Activated T-helper 1 cell treated with anti-CD3 and anti-CD28 coated beads, Interleukin-12 subunit alpha, Interleukin-12 subunit beta, Interleukin-2, Interleukin-4 antibody, amounts not matched to agents 30 ng/mL and 10 ng/mL and 1 ng/mL, durations not matched to agents 14 hours and 24 hours and 36 hours (primary cell): Measurements from ENCODE around the gene IRF2. TPM values are rescaled to one million over a fixed set of nuclear protein-coding genes. Genes with fewer than 3 reads are reported as not detected.
"Not testable (repeated sequence)": the region's sequence is repeated elsewhere in the genome, so short reads cannot be mapped to it uniquely, and the experiment has no call there.

Experiments
- DNase-seq: peaks from one replicate; pipeline ENCODE4 v3.0.0; 2021; ENCODE audit warnings: low spot score
- H3K27ac Mint-ChIP-seq: one replicate; pipeline ENCODE4 v1.8.0; 2021; ENCODE audit warnings: mild to moderate bottlenecking, mixed read lengths
- H3K27me3 Mint-ChIP-seq: one replicate; pipeline ENCODE4 v1.8.0; 2022; ENCODE audit warnings: mild to moderate bottlenecking, moderate library complexity, mixed read lengths; ENCODE audit not compliant: insufficient read depth
- H3K36me3 Mint-ChIP-seq: one replicate; pipeline ENCODE4 v1.8.0; 2021; ENCODE audit warnings: low read depth, mixed read lengths
- H3K4me1 Mint-ChIP-seq: one replicate; pipeline ENCODE4 v1.8.0; 2021; ENCODE audit warnings: low read depth, mixed read lengths
- H3K4me3 Mint-ChIP-seq: one replicate; pipeline ENCODE4 v1.8.0; 2021; ENCODE audit warnings: mild to moderate bottlenecking, moderate library complexity, mixed read lengths
- H3K9me3 Mint-ChIP-seq: one replicate; pipeline ENCODE4 v1.8.0; 2021; ENCODE audit warnings: mixed read lengths
- intact Hi-C: fragments of 100-400 bp; cut with micrococcal nuclease; formaldehyde crosslinking; loops from one replicate; pipeline ENCODE4 v1.15.1; 2024
- total RNA-seq: library from RNA; stranded (reverse); gene quantifications from 2 replicates; pipeline ENCODE4 v1.2.3, GENCODE V29; 2022

The IRF2 gene
- total RNA-seq, 1 donor from 2014 or later = 75.8 TPM

DNA sequence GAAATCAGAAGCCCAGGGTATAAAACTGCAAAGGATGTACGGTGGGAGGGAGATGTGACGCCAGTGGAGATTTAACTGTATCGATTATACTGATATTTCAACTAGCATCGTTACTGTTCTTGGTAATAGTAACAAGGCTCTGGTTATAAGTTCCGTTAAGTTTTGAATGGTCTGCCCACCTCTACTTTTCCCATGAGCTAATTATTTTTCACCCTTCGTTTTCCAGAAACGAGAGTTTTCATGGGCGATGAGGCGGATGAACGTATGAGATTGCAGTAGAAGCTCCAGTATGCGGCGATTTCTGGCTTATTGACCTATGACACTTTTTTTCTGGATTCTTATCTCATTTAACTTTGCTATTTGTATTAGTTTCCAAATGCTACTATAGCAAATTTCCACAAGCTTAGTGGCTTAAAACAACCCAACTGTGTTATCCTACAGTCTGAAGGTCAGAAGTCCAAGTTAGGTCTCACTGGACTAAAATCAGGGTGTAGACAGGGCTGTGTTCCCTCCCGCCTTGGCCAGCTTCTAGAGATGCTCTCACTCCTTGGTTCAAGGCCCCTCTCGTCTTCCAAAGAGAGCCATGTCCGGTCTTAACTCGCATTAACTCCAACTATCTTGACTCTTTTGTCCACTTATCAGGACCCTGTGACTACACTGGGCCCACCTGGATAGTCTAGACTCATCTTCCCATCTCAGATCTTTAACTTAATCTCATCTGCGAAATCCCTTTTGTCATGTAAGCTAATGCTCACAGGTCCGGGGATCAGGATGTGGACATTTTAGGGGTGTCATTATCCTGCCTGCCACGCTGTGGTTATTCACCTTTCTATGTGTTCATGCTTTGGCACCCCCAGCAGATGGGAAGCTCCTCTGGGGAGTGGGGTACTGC, 122.5 kb downstream of the IRF2 start:
- peaks cover 4% of the 10 kb centered on the region for H3K36me3 Mint-ChIP-seq
- no peaks in the 10 kb centered on the region for H3K9me3 Mint-ChIP-seq
- DNase-seq = no peak
- H3K27ac Mint-ChIP-seq = no peak overlapping the region
- intact Hi-C loops = no loop called here
- H3K27me3 Mint-ChIP-seq = no peaks in the 10 kb centered on the region
- peaks cover 23% of the 10 kb centered on the region for H3K4me1 Mint-ChIP-seq
- H3K4me3 Mint-ChIP-seq = no peak overlapping the region

DNA sequence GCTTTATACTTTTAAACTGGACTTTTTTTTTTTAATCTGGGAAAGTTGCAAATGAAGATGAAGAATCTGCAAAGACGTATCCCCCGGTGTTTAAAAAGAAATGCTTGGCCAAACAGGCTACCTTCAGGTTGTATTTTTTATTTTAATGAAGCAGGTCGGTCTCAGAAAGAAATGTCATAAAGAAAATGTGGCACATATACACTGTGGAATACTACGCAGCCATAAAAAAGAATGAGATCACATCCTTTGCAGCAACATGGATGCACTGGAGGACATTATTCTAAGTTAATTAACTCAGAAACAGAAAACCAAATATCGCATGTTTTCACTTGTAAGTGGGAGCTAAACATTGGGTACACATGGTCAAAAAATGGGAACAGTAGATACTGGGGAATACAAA, 123.4 kb downstream of the IRF2 start:
- H3K4me1 Mint-ChIP-seq = peaks cover 20% of the 10 kb centered on the region
- H3K4me3 Mint-ChIP-seq = no peak overlapping the region
- DNase-seq = no peak
- no peaks in the 10 kb centered on the region for H3K27me3 Mint-ChIP-seq
- peaks cover 3% of the 10 kb centered on the region for H3K36me3 Mint-ChIP-seq
- H3K9me3 Mint-ChIP-seq = no peaks in the 10 kb centered on the region
- H3K27ac Mint-ChIP-seq = no peak overlapping the region
- intact Hi-C loops = no loop called here

DNA sequence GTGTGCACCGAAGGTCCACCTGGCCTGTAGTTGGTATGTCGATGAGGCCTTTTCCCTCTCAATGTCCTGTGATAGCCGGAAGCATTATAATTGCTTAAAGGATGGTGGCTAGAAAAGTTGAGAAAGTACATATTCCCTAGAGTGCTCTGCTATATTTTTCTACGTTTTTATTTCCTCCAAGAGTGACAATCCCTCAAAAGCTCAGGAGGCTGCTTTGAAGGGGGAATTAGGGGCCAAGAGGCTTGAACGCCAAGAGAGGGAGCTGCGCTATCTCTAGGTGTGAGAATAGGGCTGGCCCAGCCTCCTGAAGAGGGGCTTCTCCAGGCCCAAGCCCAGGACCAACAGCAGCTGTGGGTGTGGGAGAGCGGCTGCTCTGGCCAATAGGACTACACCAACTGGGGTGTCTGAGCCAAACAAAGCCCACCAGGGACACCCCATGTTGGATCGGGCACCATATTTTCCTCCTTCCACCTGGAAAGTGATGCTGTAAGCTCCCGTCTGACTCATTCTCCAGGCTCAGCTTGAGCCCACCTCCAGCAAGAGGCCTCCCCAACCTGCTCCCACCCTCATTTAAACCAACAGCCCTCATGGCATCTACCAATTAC, 124.0 kb downstream of the IRF2 start:
- peaks cover 3% of the 10 kb centered on the region for H3K36me3 Mint-ChIP-seq
- no peak overlapping the region for H3K27ac Mint-ChIP-seq
- H3K9me3 Mint-ChIP-seq = no peaks in the 10 kb centered on the region
- no peak overlapping the region for H3K4me3 Mint-ChIP-seq
- no peaks in the 10 kb centered on the region for H3K27me3 Mint-ChIP-seq
- intact Hi-C loops = no loop called here
- peaks cover 13% of the 10 kb centered on the region for H3K4me1 Mint-ChIP-seq
- DNase-seq = no peak

- Mint-ChIP-seq H3K27ac (no peak overlapping the region), H3K27me3 (no peaks in the 10 kb centered on the region), H3K36me3 (peaks cover 3% of the 10 kb centered on the region), H3K9me3 (no peaks in the 10 kb centered on the region), H3K4me3 (no peak overlapping the region), H3K4me1 (peaks cover 11% of the 10 kb centered on the region)
- no peak for DNase-seq
- intact Hi-C loops = no loop called here
Measured at GRCh38 chr4:184349283-184350039, 124.9 kb downstream of the IRF2 start.

- H3K4me1 Mint-ChIP-seq = peaks cover 17% of the 10 kb centered on the region
- DNase-seq = no peak
- H3K9me3 Mint-ChIP-seq = no peaks in the 10 kb centered on the region
- H3K4me3 Mint-ChIP-seq = no peak overlapping the region
- H3K27ac Mint-ChIP-seq = no peak overlapping the region
- intact Hi-C loops = no loop called here
- peaks cover 3% of the 10 kb centered on the region for H3K36me3 Mint-ChIP-seq
- H3K27me3 Mint-ChIP-seq = no peaks in the 10 kb centered on the region
Measured at GRCh38 chr4:184348311-184349233, 125.8 kb downstream of the IRF2 start.

- Mint-ChIP-seq H3K4me1 (peaks cover 23% of the 10 kb centered on the region), H3K27me3 (no peaks in the 10 kb centered on the region), H3K9me3 (no peaks in the 10 kb centered on the region), H3K4me3 (no peak overlapping the region), H3K27ac (no peak overlapping the region), H3K36me3 (peaks cover 3% of the 10 kb centered on the region)
- no peak for DNase-seq
- intact Hi-C loops = no loop called here
Measured at GRCh38 chr4:184347251-184348239, 126.8 kb downstream of the IRF2 start.

GRCh38 chr4:184346682-184347081, 127.7 kb downstream of the IRF2 start:
- H3K36me3 Mint-ChIP-seq = peaks cover 3% of the 10 kb centered on the region

GRCh38 chr4:184346273-184346672, 128.1 kb downstream of the IRF2 start:
- H3K4me3 Mint-ChIP-seq, H3K27me3 Mint-ChIP-seq, H3K27ac Mint-ChIP-seq, DNase-seq, H3K9me3 Mint-ChIP-seq, H3K36me3 Mint-ChIP-seq, intact Hi-C loops: not testable (repeated sequence)
- H3K4me1 Mint-ChIP-seq = peaks cover 23% of the 10 kb centered on the region

More at GRCh38 chr4:184346682-184347081, 127.7 kb downstream of the IRF2 start:
- intact Hi-C loops = no loop called here
- H3K4me1 Mint-ChIP-seq = peaks cover 23% of the 10 kb centered on the region
- peak overlapping the region; percentile 10 for H3K27ac Mint-ChIP-seq
- H3K27me3 Mint-ChIP-seq = no peaks in the 10 kb centered on the region
- H3K4me3 Mint-ChIP-seq = no peak overlapping the region
- H3K9me3 Mint-ChIP-seq = no peaks in the 10 kb centered on the region
- no peak for DNase-seq

GRCh38 chr4:184345573-184345922, 128.8 kb downstream of the IRF2 start:
- H3K9me3 Mint-ChIP-seq = no peaks in the 10 kb centered on the region

GRCh38 chr4:184344899-184345572, 129.3 kb downstream of the IRF2 start:
- Mint-ChIP-seq H3K36me3 (no peaks in the 10 kb centered on the region), H3K27me3 (no peaks in the 10 kb centered on the region), H3K9me3 (no peaks in the 10 kb centered on the region), H3K27ac (no peak overlapping the region), H3K4me3 (no peak overlapping the region), H3K4me1 (peaks cover 23% of the 10 kb centered on the region)
- intact Hi-C loops = no loop called here
- no peak for DNase-seq

More at GRCh38 chr4:184345573-184345922, 128.8 kb downstream of the IRF2 start:
- Mint-ChIP-seq H3K27me3 (no peaks in the 10 kb centered on the region), H3K4me3 (no peak overlapping the region), H3K27ac (no peak overlapping the region), H3K36me3 (no peaks in the 10 kb centered on the region), H3K4me1 (peaks cover 23% of the 10 kb centered on the region)
- DNase-seq = no peak
- intact Hi-C loops = no loop called here

DNA sequence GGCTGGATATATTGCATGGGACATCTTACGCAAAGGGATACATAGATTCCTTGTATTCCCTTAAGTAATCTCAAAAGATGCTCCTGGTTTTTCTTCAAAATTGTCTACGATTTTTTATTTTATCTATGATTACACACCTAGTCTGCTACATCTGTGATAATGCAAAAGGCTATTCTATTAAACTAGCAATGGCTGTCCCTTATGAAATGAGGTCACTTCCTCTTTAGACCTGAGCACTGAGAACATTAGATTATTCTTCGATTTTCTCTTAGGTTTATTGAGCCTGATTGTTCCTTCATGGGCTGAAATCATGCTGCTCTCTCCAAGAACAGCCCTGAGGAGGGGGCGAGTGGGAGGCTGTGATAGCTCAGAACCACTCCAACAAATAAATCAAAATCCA, 129.9 kb downstream of the IRF2 start:
- H3K4me3 Mint-ChIP-seq = peak overlapping the region; percentile 84
- DNase-seq = no peak
- H3K36me3 Mint-ChIP-seq = no peaks in the 10 kb centered on the region
- H3K4me1 Mint-ChIP-seq = peaks cover 24% of the 10 kb centered on the region
- no peaks in the 10 kb centered on the region for H3K27me3 Mint-ChIP-seq
- H3K27ac Mint-ChIP-seq = no peak overlapping the region
- intact Hi-C loops = no loop called here
- no peaks in the 10 kb centered on the region for H3K9me3 Mint-ChIP-seq
